Measurements from ENCODE around the gene BLZF1.

The BLZF1 gene

DNA sequence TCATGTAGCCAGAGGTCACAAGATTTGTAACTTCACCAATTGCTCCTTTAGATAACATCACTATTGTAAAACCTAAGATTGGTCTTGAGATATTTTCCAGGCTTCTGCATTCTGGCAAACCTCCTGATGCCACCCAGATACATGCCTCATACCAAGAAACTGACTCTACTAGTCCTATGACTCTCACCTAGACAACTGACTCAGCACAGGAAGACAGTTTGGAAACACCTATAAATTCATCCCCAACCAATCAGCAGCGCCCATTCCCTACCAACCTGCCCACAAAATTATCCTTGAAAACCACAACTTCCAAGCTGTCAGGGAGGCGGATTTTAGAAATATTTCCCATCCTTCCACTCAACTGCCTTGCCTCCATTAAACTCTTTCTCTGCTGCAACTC lies 3.0 kb upstream of the BLZF1 start:
- no peaks in the 10 kb centered on the region for H3K36me3 ChIP-seq (replicated peaks; ENCODE audit: insufficient read depth, low read length)
- peaks cover 11% of the 10 kb centered on the region for H3K79me2 ChIP-seq (ENCODE audit: low read length)
- no peaks in the 10 kb centered on the region for H3K9me2 ChIP-seq (replicated peaks; ENCODE audit: insufficient read depth, low read length)
- no peaks in the 10 kb centered on the region for H3K27me3 ChIP-seq (replicated peaks; ENCODE audit: insufficient read depth, low read length)
- H3K27ac ChIP-seq (ENCODE audit: low read length), result no peak overlapping the region
- no peak overlapping the region for H3K4me3 ChIP-seq (ENCODE audit: low read length)
- H3F3A ChIP-seq (ENCODE audit: insufficient read depth, low read length), result peaks cover 14% of the 10 kb centered on the region
- H2AFZ ChIP-seq (ENCODE audit: low read length), result no peak overlapping the region
- no peaks in the 10 kb centered on the region for H3K9me3 ChIP-seq (replicated peaks; ENCODE audit: insufficient read depth, low read length)
- DNase-seq, result no peak
- H3K4me1 ChIP-seq (ENCODE audit: low read length), result peaks cover 12% of the 10 kb centered on the region
- H3K4me2 ChIP-seq (ENCODE audit: low read depth, low read length), result no peak overlapping the region
- no peak overlapping the region for H3K9ac ChIP-seq (ENCODE audit: low read length)
- TF ChIP-seq, protein P1, sequence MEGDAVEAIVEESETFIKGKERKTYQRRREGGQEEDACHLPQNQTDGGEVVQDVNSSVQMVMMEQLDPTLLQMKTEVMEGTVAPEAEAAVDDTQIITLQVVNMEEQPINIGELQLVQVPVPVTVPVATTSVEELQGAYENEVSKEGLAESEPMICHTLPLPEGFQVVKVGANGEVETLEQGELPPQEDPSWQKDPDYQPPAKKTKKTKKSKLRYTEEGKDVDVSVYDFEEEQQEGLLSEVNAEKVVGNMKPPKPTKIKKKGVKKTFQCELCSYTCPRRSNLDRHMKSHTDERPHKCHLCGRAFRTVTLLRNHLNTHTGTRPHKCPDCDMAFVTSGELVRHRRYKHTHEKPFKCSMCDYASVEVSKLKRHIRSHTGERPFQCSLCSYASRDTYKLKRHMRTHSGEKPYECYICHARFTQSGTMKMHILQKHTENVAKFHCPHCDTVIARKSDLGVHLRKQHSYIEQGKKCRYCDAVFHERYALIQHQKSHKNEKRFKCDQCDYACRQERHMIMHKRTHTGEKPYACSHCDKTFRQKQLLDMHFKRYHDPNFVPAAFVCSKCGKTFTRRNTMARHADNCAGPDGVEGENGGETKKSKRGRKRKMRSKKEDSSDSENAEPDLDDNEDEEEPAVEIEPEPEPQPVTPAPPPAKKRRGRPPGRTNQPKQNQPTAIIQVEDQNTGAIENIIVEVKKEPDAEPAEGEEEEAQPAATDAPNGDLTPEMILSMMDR (IDR thresholded peaks at IDR 0.05; ENCODE audit: low read length), result no peak
- TF ChIP-seq EZH2phosphoT487 (IDR thresholded peaks at IDR 0.05; ENCODE audit: low read length) (no peak), EZH2 (optimal IDR thresholded peaks at IDR 0.05; ENCODE audit: low read depth, low read length) (no peak)
- H4K20me1 ChIP-seq (ENCODE audit: insufficient read depth, low read length), result no peaks in the 10 kb centered on the region

DNA sequence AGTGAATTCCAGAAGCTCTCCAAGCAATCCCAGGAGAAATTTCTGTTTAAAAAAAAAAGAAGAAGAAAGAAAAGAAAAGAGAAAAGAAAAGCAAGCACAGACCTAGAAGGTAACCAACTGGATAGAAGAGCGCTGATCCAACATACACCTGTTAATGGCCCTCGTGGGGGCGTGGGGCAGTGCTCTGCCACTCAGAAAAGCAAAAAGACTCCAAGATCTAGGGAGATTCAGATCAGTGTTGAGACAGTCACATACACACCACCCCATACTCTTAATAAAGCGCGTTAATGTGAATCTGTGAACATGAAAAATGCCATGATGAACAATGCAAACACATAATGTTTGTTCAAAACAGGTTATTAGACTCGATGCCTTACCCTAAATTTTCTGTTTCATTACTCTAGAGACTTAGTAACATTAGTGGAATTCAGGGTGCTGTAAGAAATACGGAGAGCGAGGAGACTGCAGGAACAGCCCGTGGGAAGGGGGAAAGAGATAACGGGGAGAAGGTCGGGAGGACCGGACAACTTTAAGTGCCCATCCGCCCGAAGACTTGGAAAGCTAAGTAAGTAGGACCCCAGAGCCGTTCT lies 804 bp upstream of the BLZF1 start:
- peak overlapping the region; percentile 37; the same call in 1 of the 2 replicates for H3K9ac ChIP-seq (ENCODE audit: low read length)
- H3K9me3 ChIP-seq (replicated peaks; ENCODE audit: insufficient read depth, low read length), result no peaks in the 10 kb centered on the region
- H3K27me3 ChIP-seq (replicated peaks; ENCODE audit: insufficient read depth, low read length), result no peaks in the 10 kb centered on the region
- H3K79me2 ChIP-seq (ENCODE audit: low read length), result peaks cover 13% of the 10 kb centered on the region
- H3K9me2 ChIP-seq (replicated peaks; ENCODE audit: insufficient read depth, low read length), result no peaks in the 10 kb centered on the region
- H3K4me1 ChIP-seq (ENCODE audit: low read length), result peaks cover 12% of the 10 kb centered on the region
- peak overlapping the region; percentile 84; the same call in 1 of the 2 replicates for H3K27ac ChIP-seq (ENCODE audit: low read length)
- peak; percentile 9 for DNase-seq
- TF ChIP-seq EZH2 (optimal IDR thresholded peaks at IDR 0.05; ENCODE audit: low read depth, low read length), result no peak
- TF ChIP-seq, protein P1 (IDR thresholded peaks at IDR 0.05; ENCODE audit: low read length), result no peak
- TF ChIP-seq EZH2phosphoT487 (IDR thresholded peaks at IDR 0.05; ENCODE audit: low read length), result no peak
- peak overlapping the region; percentile 86 for H3K4me3 ChIP-seq (ENCODE audit: low read length)
- peaks cover 14% of the 10 kb centered on the region for H3F3A ChIP-seq (ENCODE audit: insufficient read depth, low read length)
- no peaks in the 10 kb centered on the region for H3K36me3 ChIP-seq (replicated peaks; ENCODE audit: insufficient read depth, low read length)
- no peaks in the 10 kb centered on the region for H4K20me1 ChIP-seq (ENCODE audit: insufficient read depth, low read length)
- peak overlapping the region; percentile 94 for H3K4me2 ChIP-seq (ENCODE audit: low read depth, low read length)
- peak overlapping the region; percentile 88 for H2AFZ ChIP-seq (ENCODE audit: low read length)

DNA sequence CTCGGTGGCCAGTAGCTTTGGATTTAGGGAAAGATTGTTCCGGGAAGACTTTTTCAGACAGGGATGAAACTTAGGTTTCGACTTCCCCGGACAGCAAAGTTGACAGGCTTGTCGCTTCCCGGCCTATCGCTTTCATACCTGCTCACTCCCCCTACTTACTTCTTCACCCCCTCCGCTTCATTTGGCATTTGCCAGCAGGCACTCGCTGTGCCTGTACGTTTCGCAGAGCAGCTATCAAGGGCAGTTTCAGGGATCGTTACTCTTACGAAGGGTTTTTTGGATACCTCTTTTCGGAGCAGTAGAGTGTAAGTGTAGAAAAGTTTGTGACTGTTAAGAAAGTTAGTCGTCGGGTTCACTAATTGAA lies 393 bp downstream of the BLZF1 start:
- no peaks in the 10 kb centered on the region for H3K9me2 ChIP-seq (replicated peaks; ENCODE audit: insufficient read depth, low read length)
- H4K20me1 ChIP-seq (ENCODE audit: insufficient read depth, low read length), result no peaks in the 10 kb centered on the region
- H3K4me1 ChIP-seq (ENCODE audit: low read length), result peaks cover 12% of the 10 kb centered on the region
- DNase-seq, result peak; percentile 59
- H3K9me3 ChIP-seq (replicated peaks; ENCODE audit: insufficient read depth, low read length), result no peaks in the 10 kb centered on the region
- TF ChIP-seq EZH2 (optimal IDR thresholded peaks at IDR 0.05; ENCODE audit: low read depth, low read length), result no peak
- no peak for TF ChIP-seq EZH2phosphoT487 (IDR thresholded peaks at IDR 0.05; ENCODE audit: low read length)
- TF ChIP-seq, protein P1 (IDR thresholded peaks at IDR 0.05; ENCODE audit: low read length), result no peak
- H3K27me3 ChIP-seq (replicated peaks; ENCODE audit: insufficient read depth, low read length), result no peaks in the 10 kb centered on the region
- 0 out of 2 replicates have a peak, but pooled peaks cover 4% of the 10 kb centered on the region for H3K36me3 ChIP-seq (replicated peaks; ENCODE audit: insufficient read depth, low read length)
- peaks cover 14% of the 10 kb centered on the region for H3F3A ChIP-seq (ENCODE audit: insufficient read depth, low read length)
- peak overlapping the region; percentile 67 for H3K9ac ChIP-seq (ENCODE audit: low read length)
- peak overlapping the region; percentile 70 for H3K4me2 ChIP-seq (ENCODE audit: low read depth, low read length)
- peaks cover 13% of the 10 kb centered on the region for H3K79me2 ChIP-seq (ENCODE audit: low read length)
- peak overlapping the region; percentile 84 for H3K27ac ChIP-seq (ENCODE audit: low read length)
- peak overlapping the region; percentile 81 for H2AFZ ChIP-seq (ENCODE audit: low read length)
- peak overlapping the region; percentile 86 for H3K4me3 ChIP-seq (ENCODE audit: low read length)

Measured in MM.1S (cell line).